ENCODE results near the gene PPM1H.

The PPM1H gene

DNA sequence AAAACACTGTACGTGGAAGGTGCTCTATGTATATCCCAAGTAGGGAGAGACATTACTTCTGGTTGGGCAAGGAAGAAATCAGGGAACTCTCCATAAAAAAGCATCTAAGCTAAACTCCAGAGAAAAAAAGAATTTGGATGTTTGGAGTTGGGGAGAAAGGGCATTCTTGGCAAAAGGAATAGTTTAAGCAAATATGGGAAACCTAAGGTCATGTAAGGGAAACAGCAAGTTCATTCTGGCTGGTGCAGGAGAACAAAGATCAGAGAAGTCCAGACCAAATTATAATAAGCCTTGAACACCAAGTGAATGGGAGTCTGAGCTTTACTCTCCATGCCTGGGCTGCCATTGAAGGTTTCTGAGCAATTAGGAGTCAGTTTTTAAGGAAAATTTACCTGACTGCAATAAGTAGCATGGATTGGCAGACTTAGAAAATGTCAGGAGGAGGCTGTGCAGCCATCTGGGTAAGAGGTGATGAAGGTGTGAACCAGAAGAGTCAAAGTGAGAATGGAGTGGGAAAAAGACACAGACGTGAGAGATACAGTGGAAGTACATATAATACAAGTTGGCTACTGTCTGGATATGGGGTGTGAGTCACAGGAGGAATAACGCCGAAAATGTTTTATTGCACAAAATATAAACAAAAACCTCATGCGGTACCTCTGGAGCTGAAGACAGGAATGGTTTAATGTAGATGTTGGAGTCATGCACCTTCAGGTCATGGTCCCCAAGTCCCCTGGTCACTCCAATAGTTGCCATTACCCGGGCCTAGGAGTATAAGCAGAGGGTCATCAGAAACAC, 245.7 kb downstream of the PPM1H start:
- H3K4me1 ChIP-seq (ENCODE audit: control insufficient read depth, insufficient read depth, low read length, poor library complexity, severe bottlenecking), result no peaks in the 10 kb centered on the region
- no peaks in the 10 kb centered on the region for H3K36me3 ChIP-seq (ENCODE audit: control insufficient read depth, insufficient read depth, low read length)
- no peak for DNase-seq
- H3K27me3 ChIP-seq (replicated peaks; ENCODE audit: control insufficient read depth, insufficient read depth, low read length, poor library complexity, severe bottlenecking), result no peaks in the 10 kb centered on the region
- no peak overlapping the region for H3K27ac ChIP-seq (ENCODE audit: insufficient read depth, low read length, poor library complexity, severe bottlenecking)
- no peaks in the 10 kb centered on the region for H3K9me3 ChIP-seq (ENCODE audit: control insufficient read depth, low read length)
- no peak overlapping the region for H3K4me3 ChIP-seq (ENCODE audit: insufficient read depth, low read depth, low read length, poor library complexity, severe bottlenecking)

- no peak for DNase-seq
- Histone ChIP-seq H3K9me3 (ENCODE audit: control insufficient read depth, low read length) (no peaks in the 10 kb centered on the region), H3K27ac (ENCODE audit: insufficient read depth, low read length, poor library complexity, severe bottlenecking) (no peak overlapping the region), H3K27me3 (replicated peaks; ENCODE audit: control insufficient read depth, insufficient read depth, low read length, poor library complexity, severe bottlenecking) (no peaks in the 10 kb centered on the region), H3K36me3 (ENCODE audit: control insufficient read depth, insufficient read depth, low read length) (no peaks in the 10 kb centered on the region), H3K4me1 (ENCODE audit: control insufficient read depth, insufficient read depth, low read length, poor library complexity, severe bottlenecking) (no peaks in the 10 kb centered on the region), H3K4me3 (ENCODE audit: insufficient read depth, low read depth, low read length, poor library complexity, severe bottlenecking) (no peak overlapping the region)
Observed at GRCh38 chr12:62686938-62687337, 248.0 kb downstream of the PPM1H start.

DNA sequence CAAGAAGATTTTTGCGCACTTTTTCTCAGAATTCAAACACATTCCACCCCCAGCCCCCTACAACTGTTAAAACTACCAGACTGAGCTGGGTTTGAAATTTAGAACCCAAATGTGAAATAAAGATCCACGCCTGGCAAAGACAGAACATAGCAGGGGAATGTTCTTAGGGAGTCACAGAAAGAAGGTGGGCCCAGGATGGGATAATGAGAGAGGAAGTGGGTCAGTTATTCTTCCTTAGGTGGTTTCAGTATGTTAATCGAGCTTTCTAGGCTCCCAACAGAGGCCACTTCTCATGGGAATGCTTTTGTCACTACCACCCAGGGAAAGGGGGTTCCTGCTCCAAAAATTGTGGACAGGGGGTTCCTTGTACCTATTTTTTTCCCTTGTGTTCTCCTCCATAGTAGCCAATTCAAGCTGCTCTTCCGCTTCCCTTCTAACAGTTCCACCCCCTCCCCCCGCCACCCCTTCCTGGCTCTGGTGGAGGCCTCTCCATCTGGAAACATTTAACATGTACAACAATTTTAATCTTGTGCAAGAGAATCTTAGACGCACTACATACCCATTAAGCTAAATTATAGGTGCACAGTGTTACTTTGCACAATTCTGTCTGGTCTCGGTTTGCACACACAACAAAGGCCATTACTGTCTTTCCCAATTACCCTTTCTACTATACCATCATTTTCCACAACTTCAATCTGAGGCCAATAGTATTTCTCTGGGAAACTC, 250.2 kb downstream of the PPM1H start:
- H3K27ac ChIP-seq (ENCODE audit: insufficient read depth, low read length, poor library complexity, severe bottlenecking), result no peak overlapping the region
- H3K36me3 ChIP-seq (ENCODE audit: control insufficient read depth, insufficient read depth, low read length), result no peaks in the 10 kb centered on the region
- H3K9me3 ChIP-seq (ENCODE audit: control insufficient read depth, low read length), result no peaks in the 10 kb centered on the region
- DNase-seq, result no peak
- no peaks in the 10 kb centered on the region for H3K27me3 ChIP-seq (replicated peaks; ENCODE audit: control insufficient read depth, insufficient read depth, low read length, poor library complexity, severe bottlenecking)
- H3K4me1 ChIP-seq (ENCODE audit: control insufficient read depth, insufficient read depth, low read length, poor library complexity, severe bottlenecking), result no peaks in the 10 kb centered on the region
- H3K4me3 ChIP-seq (ENCODE audit: insufficient read depth, low read depth, low read length, poor library complexity, severe bottlenecking), result no peak overlapping the region

GRCh38 chr12:62683776-62684569, 251.0 kb downstream of the PPM1H start:
- Histone ChIP-seq H3K27me3 (replicated peaks; ENCODE audit: control insufficient read depth, insufficient read depth, low read length, poor library complexity, severe bottlenecking) (no peaks in the 10 kb centered on the region), H3K4me3 (ENCODE audit: insufficient read depth, low read depth, low read length, poor library complexity, severe bottlenecking) (no peak overlapping the region), H3K4me1 (ENCODE audit: control insufficient read depth, insufficient read depth, low read length, poor library complexity, severe bottlenecking) (no peaks in the 10 kb centered on the region), H3K9me3 (ENCODE audit: control insufficient read depth, low read length) (no peaks in the 10 kb centered on the region), H3K27ac (ENCODE audit: insufficient read depth, low read length, poor library complexity, severe bottlenecking) (no peak overlapping the region), H3K36me3 (ENCODE audit: control insufficient read depth, insufficient read depth, low read length) (no peaks in the 10 kb centered on the region)
- no peak for DNase-seq

- H3K27ac ChIP-seq (ENCODE audit: insufficient read depth, low read length, poor library complexity, severe bottlenecking), result no peak overlapping the region
- DNase-seq, result no peak
- H3K36me3 ChIP-seq (ENCODE audit: control insufficient read depth, insufficient read depth, low read length), result no peaks in the 10 kb centered on the region
- no peak overlapping the region for H3K4me3 ChIP-seq (ENCODE audit: insufficient read depth, low read depth, low read length, poor library complexity, severe bottlenecking)
- no peaks in the 10 kb centered on the region for H3K4me1 ChIP-seq (ENCODE audit: control insufficient read depth, insufficient read depth, low read length, poor library complexity, severe bottlenecking)
- no peaks in the 10 kb centered on the region for H3K27me3 ChIP-seq (replicated peaks; ENCODE audit: control insufficient read depth, insufficient read depth, low read length, poor library complexity, severe bottlenecking)
- no peaks in the 10 kb centered on the region for H3K9me3 ChIP-seq (ENCODE audit: control insufficient read depth, low read length)
Observed at GRCh38 chr12:62681306-62681705, 253.6 kb downstream of the PPM1H start.

DNA sequence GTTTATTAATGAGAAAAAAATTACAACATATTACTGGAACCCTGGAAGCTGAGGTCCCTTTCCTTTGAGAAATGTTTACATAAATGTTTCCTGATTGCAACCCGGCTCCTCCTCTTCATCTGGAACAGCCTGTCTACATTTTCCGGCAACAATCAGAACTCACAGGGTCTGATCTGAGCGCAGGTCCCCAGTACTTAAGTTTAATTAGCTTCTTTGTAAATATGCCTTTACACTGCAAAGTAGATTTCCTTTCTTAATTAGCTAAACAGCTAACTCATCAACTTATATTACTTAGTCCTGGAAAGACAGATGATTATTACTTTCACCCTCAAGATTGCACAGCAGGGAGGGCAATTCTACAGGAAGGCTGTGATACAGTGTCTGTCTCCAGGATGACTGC, 255.3 kb downstream of the PPM1H start:
- H3K4me1 ChIP-seq (ENCODE audit: control insufficient read depth, insufficient read depth, low read length, poor library complexity, severe bottlenecking), result no peaks in the 10 kb centered on the region
- H3K27ac ChIP-seq (ENCODE audit: insufficient read depth, low read length, poor library complexity, severe bottlenecking), result no peak overlapping the region
- no peak overlapping the region for H3K4me3 ChIP-seq (ENCODE audit: insufficient read depth, low read depth, low read length, poor library complexity, severe bottlenecking)
- H3K27me3 ChIP-seq (replicated peaks; ENCODE audit: control insufficient read depth, insufficient read depth, low read length, poor library complexity, severe bottlenecking), result no peaks in the 10 kb centered on the region
- DNase-seq, result no peak
- no peaks in the 10 kb centered on the region for H3K36me3 ChIP-seq (ENCODE audit: control insufficient read depth, insufficient read depth, low read length)
- no peaks in the 10 kb centered on the region for H3K9me3 ChIP-seq (ENCODE audit: control insufficient read depth, low read length)

GRCh38 chr12:62677355-62677754, 257.6 kb downstream of the PPM1H start:
- Histone ChIP-seq H3K9me3 (ENCODE audit: control insufficient read depth, low read length) (no peaks in the 10 kb centered on the region), H3K27ac (ENCODE audit: insufficient read depth, low read length, poor library complexity, severe bottlenecking) (no peak overlapping the region), H3K4me1 (ENCODE audit: control insufficient read depth, insufficient read depth, low read length, poor library complexity, severe bottlenecking) (no peaks in the 10 kb centered on the region), H3K36me3 (ENCODE audit: control insufficient read depth, insufficient read depth, low read length) (no peaks in the 10 kb centered on the region), H3K27me3 (replicated peaks; ENCODE audit: control insufficient read depth, insufficient read depth, low read length, poor library complexity, severe bottlenecking) (no peaks in the 10 kb centered on the region), H3K4me3 (ENCODE audit: insufficient read depth, low read depth, low read length, poor library complexity, severe bottlenecking) (no peak overlapping the region)
- DNase-seq, result no peak

- H3K27me3 ChIP-seq (replicated peaks; ENCODE audit: control insufficient read depth, insufficient read depth, low read length, poor library complexity, severe bottlenecking), result no peaks in the 10 kb centered on the region
- H3K27ac ChIP-seq (ENCODE audit: insufficient read depth, low read length, poor library complexity, severe bottlenecking), result no peak overlapping the region
- no peaks in the 10 kb centered on the region for H3K36me3 ChIP-seq (ENCODE audit: control insufficient read depth, insufficient read depth, low read length)
- no peaks in the 10 kb centered on the region for H3K4me1 ChIP-seq (ENCODE audit: control insufficient read depth, insufficient read depth, low read length, poor library complexity, severe bottlenecking)
- no peaks in the 10 kb centered on the region for H3K9me3 ChIP-seq (ENCODE audit: control insufficient read depth, low read length)
- DNase-seq, result no peak
- H3K4me3 ChIP-seq (ENCODE audit: insufficient read depth, low read depth, low read length, poor library complexity, severe bottlenecking), result no peak overlapping the region
Observed at GRCh38 chr12:62676521-62677307, 258.2 kb downstream of the PPM1H start.

GRCh38 chr12:62673028-62673815, 261.7 kb downstream of the PPM1H start:
- DNase-seq, result no peak
- no peaks in the 10 kb centered on the region for H3K27me3 ChIP-seq (replicated peaks; ENCODE audit: control insufficient read depth, insufficient read depth, low read length, poor library complexity, severe bottlenecking)
- H3K4me1 ChIP-seq (ENCODE audit: control insufficient read depth, insufficient read depth, low read length, poor library complexity, severe bottlenecking), result no peaks in the 10 kb centered on the region
- H3K36me3 ChIP-seq (ENCODE audit: control insufficient read depth, insufficient read depth, low read length), result no peaks in the 10 kb centered on the region
- H3K27ac ChIP-seq (ENCODE audit: insufficient read depth, low read length, poor library complexity, severe bottlenecking), result no peak overlapping the region
- no peaks in the 10 kb centered on the region for H3K9me3 ChIP-seq (ENCODE audit: control insufficient read depth, low read length)
- no peak overlapping the region for H3K4me3 ChIP-seq (ENCODE audit: insufficient read depth, low read depth, low read length, poor library complexity, severe bottlenecking)

Measured in effector memory CD4-positive, alpha-beta T cell (primary cell).